HG02852 (cell line): Measurements from ENCODE around the gene SMCO2.

Source experiments
- ATAC-seq: cut with Tn5 transposase; IDR thresholded peaks from one replicate; pipeline ENCODE4 v1.9.1; 2021; ENCODE audit warnings: mild to moderate bottlenecking, moderate library complexity; ENCODE audit not compliant: unreplicated experiment

The SMCO2 gene

DNA sequence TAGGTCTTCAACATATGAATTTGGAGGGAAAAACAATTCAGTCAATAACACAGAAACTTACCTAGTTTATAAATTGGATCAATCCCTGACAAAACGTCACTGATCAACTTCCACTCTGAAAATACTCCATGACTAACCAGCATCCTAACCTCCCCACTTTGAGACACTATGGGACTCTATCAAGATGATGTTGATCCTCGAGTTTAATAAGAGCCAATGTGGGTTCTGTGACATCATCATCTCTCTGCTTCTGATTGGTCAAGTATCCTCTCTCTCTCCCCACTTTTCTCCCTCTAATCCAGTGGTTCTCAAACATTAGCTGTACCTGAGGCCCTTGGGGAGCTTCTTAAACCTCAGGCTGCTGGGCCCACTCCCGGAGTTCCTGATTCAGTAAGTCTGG, at the start of gene SMCO2:
Gene SMCO2 (plus strand): TSS at position 301 of the 400 bp plus-strand sequence. CDS start 23,896 bp downstream, outside the sequence.
- no peak for ATAC-seq

- ATAC-seq, result no peak
These were observed 48.1 kb upstream of the SMCO2 start for GRCh38 chr12:27398466-27398865.

DNA sequence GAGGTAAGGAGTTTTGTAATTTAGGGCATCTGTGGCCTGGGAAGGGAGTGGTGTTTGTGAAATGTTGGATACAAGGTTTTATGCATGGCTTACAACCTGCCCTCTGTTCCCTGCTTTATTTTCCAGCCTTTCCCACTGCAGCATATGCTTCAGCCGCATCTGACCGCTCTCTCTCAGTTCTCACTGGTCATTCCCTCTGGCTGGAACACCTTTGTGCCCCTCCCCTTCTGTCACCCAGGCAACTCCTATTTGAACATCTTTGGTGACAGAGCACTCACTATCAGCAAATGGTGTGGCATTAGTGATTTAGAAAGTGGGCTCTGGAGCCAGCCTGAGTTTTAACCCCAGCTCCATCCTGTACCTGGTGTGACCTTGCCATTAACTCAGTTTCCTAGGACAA, 47.5 kb upstream of the SMCO2 start:
- no peak for ATAC-seq

DNA sequence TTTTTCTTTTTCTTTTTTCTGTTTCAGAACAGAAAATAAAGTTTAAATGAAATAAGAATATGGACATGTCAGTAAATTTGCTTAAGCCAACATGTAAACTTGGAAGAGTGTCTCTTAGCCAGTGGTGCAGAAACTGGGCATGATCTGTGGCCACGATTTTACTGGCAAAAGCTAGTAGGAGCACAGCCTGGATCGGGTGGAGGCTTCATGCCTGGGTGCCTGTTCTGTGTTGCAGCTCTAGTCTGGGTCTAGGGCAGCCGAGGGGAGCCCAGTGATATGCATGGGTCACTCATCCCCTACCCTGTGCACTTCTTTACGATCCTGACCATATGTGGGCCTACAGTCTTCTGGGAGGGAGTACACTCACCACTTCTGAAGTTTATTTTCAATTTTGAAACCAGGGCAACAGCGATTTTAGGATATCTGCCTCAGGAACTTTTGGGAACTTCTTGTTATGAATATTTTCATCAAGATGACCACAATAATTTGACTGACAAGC, 45.6 kb upstream of the SMCO2 start:
- no peak for ATAC-seq

- no peak for ATAC-seq
These were observed 34.5 kb upstream of the SMCO2 start for GRCh38 chr12:27412047-27412446.

DNA sequence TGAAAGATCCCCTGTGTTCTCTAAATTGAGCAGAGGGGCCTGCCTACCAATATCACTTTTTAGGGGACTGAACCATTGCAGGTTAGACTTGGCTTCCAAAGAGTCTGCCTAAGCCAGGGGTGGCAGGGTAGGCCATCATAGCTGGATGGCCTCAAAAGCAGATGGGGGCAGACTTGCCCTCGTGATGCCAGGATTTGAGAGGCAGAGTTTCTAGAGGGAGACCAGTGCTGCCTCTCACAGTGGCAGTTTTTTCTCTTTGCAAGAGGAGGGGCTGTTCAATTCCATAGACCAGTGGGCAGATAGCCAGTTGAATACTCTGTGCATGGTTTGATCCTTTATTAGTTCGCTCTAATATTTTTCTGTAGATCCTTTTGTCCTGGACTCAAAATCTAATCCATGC, 23.8 kb upstream of the SMCO2 start:
- no peak for ATAC-seq

DNA sequence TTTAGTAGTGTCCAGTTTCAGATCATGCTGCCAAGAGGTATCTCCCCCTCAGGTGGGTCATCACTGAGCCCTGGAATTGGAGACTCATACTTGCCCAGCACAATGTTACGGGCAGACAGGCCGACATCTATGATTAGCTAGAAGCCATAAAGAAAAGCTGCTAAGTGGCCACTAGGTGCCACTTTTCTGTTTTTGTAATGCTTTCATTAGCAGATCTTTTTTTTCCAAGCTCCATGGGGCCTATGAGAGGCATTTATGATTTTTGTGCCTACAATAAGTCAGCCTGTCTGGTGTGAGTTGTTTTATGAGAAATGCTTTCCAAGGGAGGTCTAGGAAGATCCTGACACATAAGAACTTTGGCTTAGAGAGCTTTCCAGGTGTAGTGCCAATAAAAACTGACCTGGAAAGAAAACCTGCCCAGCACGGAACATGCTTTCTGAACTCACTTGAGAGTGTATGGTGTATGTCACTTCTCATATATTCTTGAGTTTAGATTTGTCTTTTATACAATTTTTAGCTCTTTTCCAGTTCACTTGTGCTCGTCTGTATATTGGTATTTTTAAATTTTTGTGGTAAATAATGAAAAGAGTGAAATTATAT, 21.8 kb upstream of the SMCO2 start:
- no peak for ATAC-seq

DNA sequence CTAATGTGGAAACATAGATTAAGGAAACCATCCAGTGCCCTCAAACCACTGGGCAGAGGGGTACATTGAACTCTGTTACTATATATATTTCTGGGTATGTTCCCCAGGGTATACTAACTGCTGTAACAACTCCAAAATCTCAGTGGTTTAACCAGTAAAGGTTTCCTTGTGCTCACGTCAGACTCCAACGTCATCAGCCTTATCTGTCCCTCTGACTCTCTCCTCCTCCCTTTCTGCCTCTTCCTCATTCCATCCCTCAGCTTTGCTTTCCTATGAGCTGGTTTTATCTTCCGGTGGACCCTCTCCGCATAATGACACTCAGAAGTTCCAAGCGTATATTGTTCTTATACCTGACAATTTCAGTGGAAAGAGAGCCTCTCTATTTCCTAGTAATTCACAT, 21.2 kb upstream of the SMCO2 start:
- ATAC-seq, result no peak

DNA sequence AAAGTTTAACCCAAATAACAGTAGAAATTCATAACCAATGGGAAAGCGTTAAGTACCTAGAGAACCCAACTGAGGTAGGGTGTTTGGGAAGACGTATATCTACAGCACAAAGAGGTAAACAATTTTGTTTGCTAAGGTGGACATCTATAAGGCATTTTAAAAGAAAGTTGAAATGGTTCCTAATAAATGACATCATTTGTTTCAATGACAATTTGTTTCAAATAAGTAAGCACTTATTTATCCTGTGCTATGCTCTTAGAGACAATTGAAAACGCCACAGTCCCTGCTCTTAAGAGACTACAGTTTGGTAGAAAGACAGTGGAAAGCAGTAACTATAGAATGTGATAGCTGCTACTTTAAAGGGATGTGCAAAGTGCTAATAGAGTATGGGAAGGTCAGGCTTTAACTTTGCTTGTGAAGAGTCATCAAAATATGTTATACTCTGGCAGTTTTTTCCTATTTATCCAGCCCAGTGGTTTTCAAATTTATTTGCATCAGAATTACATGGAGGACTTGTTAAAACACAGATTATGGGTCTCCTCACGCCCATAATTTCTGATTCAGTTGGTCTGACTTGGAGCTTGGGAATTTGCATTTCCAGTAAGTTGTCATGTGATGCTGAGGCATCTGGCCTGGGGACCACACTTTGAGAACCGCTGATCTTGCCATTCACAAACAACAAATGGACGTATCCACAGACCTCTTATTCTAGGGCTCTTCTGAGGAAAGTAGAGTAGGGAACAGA, 19.6 kb upstream of the SMCO2 start:
- no peak for ATAC-seq

DNA sequence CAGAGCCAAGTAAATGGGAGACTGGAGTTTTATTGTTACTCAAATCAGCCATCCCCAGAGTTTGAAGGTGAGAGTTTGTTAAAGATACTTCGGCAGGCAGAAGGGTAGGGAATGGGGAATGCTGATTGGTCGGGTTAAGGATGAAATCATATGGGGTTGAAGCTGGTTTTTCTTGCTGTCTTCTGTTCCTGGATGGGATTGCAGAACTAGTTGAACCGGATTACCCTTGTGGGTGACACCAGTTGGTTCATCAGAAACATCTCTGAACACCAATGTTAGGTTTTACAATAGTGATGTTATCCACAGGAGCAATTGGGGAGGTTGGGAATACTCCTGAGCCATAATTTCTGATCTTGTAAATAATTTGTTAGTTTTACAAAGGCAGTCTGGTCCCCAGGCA, 18.7 kb upstream of the SMCO2 start:
- no peak for ATAC-seq

GRCh38 chr12:27428466-27428865, 18.1 kb upstream of the SMCO2 start:
- no peak for ATAC-seq

- ATAC-seq, result no peak
These were observed 16.9 kb upstream of the SMCO2 start for GRCh38 chr12:27429606-27430005.

DNA sequence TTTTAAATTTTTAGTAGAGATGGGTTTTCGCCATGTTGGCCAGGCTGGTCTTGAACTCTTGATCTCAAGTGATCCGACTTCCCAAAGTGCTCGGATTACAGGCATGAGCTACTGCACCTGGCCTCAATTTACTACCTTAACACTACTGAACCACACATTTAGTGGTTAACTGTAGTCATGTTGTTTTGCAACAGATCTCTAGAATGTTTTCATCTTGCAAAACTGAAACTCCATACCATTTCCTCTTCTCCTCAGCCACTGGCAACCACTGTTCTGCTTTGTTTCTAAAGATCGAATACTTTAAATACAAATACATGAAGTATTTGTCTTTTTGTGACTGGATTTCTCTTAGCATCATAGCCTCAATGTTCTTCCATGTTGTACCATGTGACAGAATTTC, 15.4 kb upstream of the SMCO2 start:
- no peak for ATAC-seq

GRCh38 chr12:27434673-27435565, 11.6 kb upstream of the SMCO2 start:
- no peak for ATAC-seq

- no peak for ATAC-seq
These were observed 10.5 kb upstream of the SMCO2 start for GRCh38 chr12:27436029-27436428.

DNA sequence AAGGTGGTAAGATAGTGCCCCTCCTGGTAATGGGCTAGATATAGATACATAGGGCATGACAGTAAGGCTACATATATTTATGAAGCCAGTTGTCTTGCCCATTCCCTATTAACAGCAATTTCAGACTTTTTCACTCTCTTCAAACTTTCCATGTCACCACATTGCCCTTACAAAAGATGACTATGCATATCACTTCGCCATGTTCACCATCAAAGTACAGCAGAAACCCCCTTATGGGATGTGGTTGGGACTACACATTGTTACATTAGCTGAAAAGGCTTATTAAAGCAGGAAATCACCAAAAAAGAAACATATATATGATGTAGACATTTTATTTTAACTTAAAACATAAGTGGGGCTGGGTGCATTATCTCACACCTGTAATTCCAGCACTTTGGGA, 9.8 kb upstream of the SMCO2 start:
- no peak for ATAC-seq

GRCh38 chr12:27437839-27438238, 8.7 kb upstream of the SMCO2 start:
- ATAC-seq, result no peak

GRCh38 chr12:27447761-27448160, 1.2 kb downstream of the SMCO2 start:
- ATAC-seq, result no peak

DNA sequence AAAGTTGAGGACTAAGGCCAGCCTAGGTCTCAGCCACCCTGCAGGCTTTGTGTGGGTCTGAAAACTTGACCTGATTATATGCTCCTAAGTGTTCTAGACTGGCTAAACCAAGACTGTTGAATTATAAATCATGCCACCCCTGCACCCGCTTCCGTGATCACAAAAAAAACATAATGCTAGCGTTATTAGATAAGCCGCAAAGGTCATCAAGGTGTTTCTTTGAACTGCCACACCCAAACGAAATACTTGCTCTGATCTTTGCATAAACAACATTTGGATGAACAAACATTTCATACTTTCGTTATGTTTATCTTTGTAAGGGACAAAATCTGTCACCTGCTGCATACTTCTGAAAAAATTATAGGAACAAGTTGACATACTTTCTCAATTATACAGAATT, 2.5 kb downstream of the SMCO2 start:
- no peak for ATAC-seq

GRCh38 chr12:27449893-27450534, 3.5 kb downstream of the SMCO2 start:
- no peak for ATAC-seq
